Non-pigmented ciliary epithelial cell (primary cell): ENCODE measurements around the gene TSKS.
A peak's percentile ranks its signal among the peaks of the same experiment; 100 is the strongest.

ENCODE experiments used
- DNase-seq: peaks from one replicate; pipeline ENCODE4 v3.0.0-alpha.2; 2010; ENCODE audit warnings: low read depth

Gene TSKS

DNA sequence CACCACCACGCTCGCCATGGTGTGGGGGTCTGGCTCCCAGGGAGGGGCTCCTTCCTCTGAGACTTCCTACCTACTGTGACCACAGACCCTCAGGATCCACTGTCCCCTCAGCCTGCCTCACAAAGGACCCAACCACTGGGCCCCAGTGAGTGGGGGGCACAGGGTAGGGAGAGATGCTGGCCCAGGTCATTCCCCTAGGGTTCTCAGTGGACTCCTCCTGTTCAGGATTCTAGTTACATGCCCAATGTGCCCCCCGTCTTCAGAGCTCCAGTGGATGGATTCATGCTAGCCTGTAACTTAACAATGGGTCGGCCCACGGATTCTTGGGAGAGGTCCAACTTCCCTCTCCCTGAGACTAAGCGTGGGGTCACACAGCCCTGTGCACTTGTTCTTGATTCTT, at the start of gene TSKS:
Gene TSKS (minus strand): TSS at position 77 of the 400 bp plus-strand sequence. CDS start 59 bp downstream, at position 18.
- no peak for DNase-seq

DNA sequence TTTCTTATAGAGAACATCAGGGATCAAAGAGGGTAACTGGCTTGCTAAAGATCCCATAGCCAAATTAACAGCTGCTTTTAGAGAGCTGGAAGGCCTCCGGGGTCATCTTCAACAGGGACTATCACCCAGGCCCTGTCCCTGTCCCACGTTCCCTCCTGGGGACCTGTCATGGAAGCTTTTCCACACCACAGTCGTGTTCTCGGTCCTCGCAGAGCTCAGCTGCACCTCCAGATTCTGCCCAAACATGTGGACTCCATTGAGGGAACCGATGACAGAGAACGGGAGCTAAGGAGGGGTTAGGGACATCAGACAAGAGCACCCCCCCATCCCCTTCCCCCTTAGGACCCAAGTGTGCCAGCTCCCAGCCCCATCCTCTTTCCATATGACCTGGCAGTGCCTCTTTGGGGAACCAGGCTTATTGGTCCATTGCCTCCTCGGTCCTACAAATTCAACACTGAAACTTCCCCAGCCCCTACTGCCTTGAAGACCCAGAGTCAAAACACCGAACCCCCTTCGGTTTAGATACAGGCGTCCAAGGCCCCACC, 49.4 kb upstream of the TSKS start:
- no peak for DNase-seq

DNA sequence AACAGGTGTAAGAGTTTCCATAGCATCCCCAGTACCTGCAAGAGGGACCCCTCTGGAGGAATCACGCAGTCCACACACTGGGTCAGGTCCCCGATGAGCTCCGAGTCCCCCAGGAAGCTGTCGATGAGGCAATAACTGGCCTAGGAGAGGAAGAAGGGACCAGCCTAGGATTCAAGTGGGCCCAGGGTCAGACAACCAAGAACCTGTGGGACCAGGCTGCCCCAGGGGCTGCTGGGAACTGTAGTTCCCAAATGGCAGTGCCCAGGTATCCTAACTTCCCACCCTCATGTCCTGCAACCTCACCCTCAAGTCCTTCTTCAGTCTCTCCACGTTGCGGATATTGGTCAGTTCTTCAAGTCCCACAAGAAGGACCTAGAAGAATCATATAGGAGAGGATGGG, 48.2 kb upstream of the TSKS start:
- no peak for DNase-seq

- DNase-seq, result no peak
Measured at GRCh38 chr19:49809941-49810389, 46.9 kb upstream of the TSKS start.

DNA sequence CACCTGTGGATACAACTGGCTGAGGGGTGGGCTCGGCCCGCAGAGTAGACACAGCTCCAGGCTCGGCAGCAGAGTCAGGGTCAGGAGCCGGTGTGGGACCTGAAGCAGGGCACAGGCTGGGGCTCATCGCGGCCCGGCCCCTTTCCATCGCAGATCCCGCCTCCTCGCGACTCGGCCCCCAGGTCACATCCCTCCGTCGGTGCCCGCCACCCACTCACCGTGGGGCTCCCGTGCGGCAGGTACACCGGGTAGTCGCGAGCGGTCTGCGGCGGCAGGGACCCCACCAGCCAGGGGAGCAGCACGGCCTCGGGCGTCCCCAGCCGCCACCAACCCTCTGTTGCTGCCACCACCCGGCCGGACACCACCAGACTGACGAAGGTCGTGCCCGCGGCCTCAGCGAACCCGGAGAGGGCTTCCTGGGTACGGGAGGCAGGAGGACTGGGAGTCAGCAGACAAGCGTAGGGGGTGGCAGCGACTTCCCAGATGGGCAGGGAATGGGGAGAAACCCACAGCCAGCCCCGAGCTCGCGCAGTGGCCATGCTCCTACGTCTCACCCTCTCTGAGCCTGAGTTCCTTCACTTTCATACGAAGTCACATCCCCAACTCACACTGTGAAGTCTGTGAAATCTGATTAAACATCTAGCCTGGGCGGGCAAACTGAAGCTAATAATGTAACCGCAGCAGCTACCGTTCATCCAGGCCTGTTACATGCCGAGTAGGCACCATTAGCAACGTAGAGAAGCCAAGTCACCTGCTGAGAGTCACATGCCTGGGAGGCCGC, 46.2 kb upstream of the TSKS start:
- DNase-seq, result no peak

GRCh38 chr19:49808711-49809159, 45.6 kb upstream of the TSKS start:
- peak; percentile 47 for DNase-seq

- DNase-seq, result no peak
Measured at GRCh38 chr19:49807904-49808675, 45.0 kb upstream of the TSKS start.

GRCh38 chr19:49807058-49807903, 44.2 kb upstream of the TSKS start:
- no peak for DNase-seq

DNA sequence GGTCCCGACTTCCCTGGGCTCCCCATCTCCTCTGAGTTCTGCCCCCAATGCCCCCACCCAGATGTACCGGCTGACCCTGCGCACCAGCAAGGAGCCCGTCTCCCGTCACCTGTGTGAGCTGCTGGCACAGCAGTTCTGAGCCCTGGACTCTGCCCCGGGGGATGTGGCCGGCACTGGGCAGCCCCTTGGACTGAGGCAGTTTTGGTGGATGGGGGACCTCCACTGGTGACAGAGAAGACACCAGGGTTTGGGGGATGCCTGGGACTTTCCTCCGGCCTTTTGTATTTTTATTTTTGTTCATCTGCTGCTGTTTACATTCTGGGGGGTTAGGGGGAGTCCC, 43.5 kb upstream of the TSKS start:
- no peak for DNase-seq

DNA sequence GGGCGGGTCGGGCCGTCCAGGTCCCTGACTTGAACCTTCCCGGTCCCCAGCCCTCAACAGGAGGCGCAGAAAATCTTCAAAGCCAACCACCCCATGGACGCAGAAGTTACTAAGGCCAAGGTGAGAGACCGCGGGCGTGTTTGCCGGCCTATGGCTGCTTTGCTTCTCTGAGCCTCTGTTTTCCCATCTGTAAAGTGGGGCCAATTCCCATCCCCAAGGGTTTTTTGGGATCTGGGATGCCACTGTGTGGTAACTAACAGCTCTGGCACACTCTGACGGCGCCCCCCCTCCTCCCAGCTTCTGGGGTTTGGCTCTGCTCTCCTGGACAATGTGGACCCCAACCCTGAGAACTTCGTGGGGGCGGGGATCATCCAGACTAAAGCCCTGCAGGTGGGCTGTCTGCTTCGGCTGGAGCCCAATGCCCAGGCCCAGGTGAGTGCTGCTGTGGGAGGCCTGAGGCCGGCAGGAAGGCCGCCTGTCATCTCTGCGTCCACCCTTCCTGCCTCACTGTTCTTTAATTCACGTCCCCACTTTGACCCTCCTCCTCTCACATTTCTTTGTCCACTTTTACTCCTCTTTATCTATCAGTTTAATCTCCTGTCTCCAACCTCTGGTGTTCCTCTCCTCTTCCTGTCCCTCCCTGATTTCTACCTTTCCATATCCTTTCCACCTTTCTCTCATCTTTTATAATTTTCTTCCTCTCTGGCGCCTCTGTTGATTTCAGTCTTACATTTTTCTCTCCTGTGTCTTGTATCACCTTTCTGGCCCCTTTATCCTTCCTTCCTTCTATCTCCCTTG, 42.9 kb upstream of the TSKS start:
- no peak for DNase-seq

GRCh38 chr19:49803529-49803856, 40.4 kb upstream of the TSKS start:
- no peak for DNase-seq

GRCh38 chr19:49802836-49803528, 39.9 kb upstream of the TSKS start:
- DNase-seq, result no peak

DNA sequence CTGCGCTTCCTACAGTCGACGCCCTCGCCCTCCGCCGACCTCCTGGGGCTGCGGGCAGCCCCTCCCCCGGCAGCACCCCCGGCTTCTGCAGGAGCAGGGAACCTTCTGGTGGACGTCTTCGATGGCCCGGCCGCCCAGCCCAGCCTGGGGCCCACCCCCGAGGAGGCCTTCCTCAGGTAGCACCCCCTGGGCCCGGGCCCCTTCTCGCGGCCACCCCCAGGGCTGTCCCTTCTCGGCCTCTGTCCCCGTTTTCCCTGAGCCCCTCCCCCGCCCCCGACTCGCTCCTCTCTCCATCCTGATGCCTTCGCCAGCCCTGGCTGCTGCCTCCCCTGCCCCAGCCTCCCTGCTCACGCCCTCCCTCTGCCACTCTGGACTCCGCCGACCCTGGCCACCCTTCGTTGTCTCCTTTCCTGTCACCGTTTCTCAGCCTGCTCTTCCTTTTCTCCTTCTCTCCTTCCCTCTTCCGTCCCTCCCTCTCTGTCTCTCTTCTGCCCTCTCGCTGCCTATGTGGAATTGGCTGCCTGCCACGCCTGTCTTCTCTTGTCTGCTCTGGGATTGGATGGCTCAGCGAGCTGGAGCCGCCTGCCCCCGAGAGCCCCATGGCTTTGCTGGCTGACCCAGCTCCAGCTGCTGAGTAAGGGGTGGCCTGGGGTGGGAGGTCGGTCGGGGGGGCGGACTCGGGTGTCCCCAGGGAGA, 39.0 kb upstream of the TSKS start:
- DNase-seq, result peak; percentile 60

DNA sequence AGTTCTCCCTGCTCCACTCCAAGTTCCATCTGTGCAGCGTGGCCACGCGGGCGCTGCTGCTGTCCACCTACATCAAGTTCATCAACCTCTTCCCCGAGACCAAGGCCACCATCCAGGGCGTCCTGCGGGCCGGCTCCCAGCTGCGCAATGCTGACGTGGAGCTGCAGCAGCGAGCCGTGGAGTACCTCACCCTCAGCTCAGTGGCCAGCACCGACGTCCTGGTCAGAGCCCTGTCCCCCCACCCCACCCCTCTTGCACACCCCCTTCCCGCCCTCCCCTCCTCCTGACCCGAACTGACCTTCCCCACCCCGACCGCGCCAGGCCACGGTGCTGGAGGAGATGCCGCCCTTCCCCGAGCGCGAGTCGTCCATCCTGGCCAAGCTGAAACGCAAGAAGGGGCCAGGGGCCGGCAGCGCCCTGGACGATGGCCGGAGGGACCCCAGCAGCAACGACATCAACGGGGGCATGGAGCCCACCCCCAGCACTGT, 38.3 kb upstream of the TSKS start:
- no peak for DNase-seq

- DNase-seq, result no peak
Measured at GRCh38 chr19:49800771-49801170, 37.7 kb upstream of the TSKS start.

DNA sequence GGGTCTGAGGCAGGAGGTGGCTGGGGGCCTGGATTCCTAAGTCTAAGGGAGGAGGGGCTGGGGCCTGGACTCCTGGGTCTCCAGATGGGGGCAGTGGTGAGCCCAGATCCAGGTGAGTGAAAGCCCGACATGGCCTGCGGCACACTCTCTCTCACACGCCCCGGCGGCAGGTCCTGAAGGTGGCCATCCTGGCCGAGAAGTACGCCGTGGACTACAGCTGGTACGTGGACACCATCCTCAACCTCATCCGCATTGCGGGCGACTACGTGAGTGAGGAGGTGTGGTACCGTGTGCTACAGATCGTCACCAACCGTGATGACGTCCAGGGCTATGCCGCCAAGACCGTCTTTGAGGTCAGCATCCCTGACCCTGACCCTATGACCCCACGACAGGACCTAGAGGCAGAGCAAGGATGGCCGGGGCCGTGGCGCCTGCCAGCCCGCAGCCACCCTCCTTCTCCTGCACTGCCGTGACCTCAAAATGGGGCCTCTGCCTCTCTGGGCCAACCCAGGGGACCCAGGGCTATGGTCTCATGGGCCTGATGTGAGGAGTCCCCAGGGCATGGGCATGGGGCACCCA, 36.8 kb upstream of the TSKS start:
- no peak for DNase-seq

GRCh38 chr19:49799271-49799797, 36.2 kb upstream of the TSKS start:
- DNase-seq, result no peak

DNA sequence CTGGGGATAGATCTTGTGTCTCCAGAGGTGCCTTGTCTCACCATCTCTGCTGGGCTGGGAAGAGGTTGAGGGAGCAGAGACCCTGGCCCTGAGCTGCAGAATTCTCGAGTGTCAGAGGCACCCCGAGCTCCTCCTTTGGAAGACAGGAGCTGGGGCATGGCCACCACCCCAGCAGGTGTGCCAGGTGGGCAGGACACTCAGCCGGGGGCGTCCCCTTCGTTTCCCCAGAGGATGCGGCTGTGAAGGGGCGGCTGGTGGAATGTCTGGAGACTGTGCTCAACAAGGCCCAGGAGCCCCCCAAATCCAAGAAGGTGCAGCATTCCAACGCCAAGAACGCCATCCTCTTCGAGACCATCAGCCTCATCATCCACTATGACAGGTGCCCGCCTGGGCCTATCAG, 35.5 kb upstream of the TSKS start:
- no peak for DNase-seq

DNA sequence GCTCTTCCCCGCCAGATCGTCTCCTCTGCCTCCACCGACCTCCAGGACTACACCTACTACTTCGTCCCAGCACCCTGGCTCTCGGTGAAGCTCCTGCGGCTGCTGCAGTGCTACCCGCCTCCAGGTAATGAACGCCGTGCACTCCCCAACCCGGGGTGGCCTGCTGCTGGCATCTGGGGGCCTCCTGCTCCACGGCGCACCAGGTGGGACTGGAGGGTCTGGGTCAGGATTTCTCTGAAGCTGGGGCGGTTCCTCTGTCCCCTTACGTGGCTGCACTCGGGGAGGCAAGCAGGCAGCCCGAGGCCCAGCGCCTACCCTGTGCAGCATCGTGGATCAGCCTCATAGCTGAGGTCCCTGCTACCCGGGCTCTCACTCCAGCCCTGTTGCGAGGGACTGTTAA, 32.5 kb upstream of the TSKS start:
- no peak for DNase-seq

- DNase-seq, result no peak
Measured at GRCh38 chr19:49793561-49793840, 30.4 kb upstream of the TSKS start.
